Vagina (tissue), 2 donors: ENCODE data around the gene SIK3. TPM values are rescaled to one million over a fixed set of nuclear protein-coding genes. Genes with fewer than 3 reads are reported as not detected.

Experiments used
- DNase-seq, 2 donors: peaks; one replicate each; pipeline ENCODE4 v3.0.0-alpha.2; 2017; ENCODE audit errors: extremely low spot score in 2 of 2
- H3K27ac ChIP-seq: fragments of 200-600 bp; sonication (generic); one replicate; pipeline ENCODE4 v1.5.1; 2019
- H3K27me3 ChIP-seq: fragments of 200-600 bp; sonication (generic); one replicate; pipeline ENCODE4 v1.5.1; 2019
- H3K36me3 ChIP-seq, 2 donors: fragments of 200-600 bp; sonication (generic); one replicate each; pipeline ENCODE4 v1.5.1; 2017 to 2019
- H3K4me1 ChIP-seq: fragments of 200-600 bp; sonication (generic); one replicate; pipeline ENCODE4 v1.5.1; 2019
- H3K4me3 ChIP-seq, 2 donors: fragments of 200-600 bp; sonication (generic); 1 replicate in 1 of 2; 2 replicates in 1 of 2; pipeline ENCODE4 v1.5.1; 2016 to 2019
- H3K9me3 ChIP-seq: fragments of 200-600 bp; sonication (generic); one replicate; pipeline ENCODE4 v1.5.1; 2019
- POLR2A ChIP-seq, 2 donors: fragments of 450-650 bp; IDR thresholded peaks; one replicate each; pipeline ENCODE4 v1.6.1; 2017; ENCODE audit warnings: antibody characterized with exemption in 2 of 2, mild to moderate bottlenecking in 2 of 2, moderate library complexity in 2 of 2
- POLR2AphosphoS5 ChIP-seq, 2 donors: sonication (generic); formaldehyde crosslinking; IDR thresholded peaks; one replicate each; pipeline ENCODE4 v1.9.0; 2017; ENCODE audit warnings: antibody characterized with exemption in 2 of 2, mild to moderate bottlenecking in 2 of 2, low read depth in 1 of 2; ENCODE audit not compliant: insufficient read depth in 1 of 2
- intact Hi-C: fragments of 100-400 bp; cut with DNase I; formaldehyde crosslinking; loops from one replicate; pipeline ENCODE4 v1.15.1; 2023
- total RNA-seq: library from RNA; depleted of rRNA; stranded (reverse); fragments of >200 nt; gene quantifications from one replicate; pipeline ENCODE4 v1.2.3, GENCODE V29; 2016
- TF ChIP-seq, protein P1 (sequence below), 3 experiments: fragments of 450-650 bp in 2 of 3; fragments of 200-600 bp in 1 of 3; sonication (generic) in 1 of 3; IDR thresholded peaks; one replicate each; pipeline ENCODE4 v1.5.1; 2017 to 2019; ENCODE audit warnings: antibody characterized with exemption in 3 of 3, mild to moderate bottlenecking in 2 of 3, moderate library complexity in 2 of 3

The SIK3 gene
- total RNA-seq, 1 donor from 2014 or later, result 39.0 TPM

DNA sequence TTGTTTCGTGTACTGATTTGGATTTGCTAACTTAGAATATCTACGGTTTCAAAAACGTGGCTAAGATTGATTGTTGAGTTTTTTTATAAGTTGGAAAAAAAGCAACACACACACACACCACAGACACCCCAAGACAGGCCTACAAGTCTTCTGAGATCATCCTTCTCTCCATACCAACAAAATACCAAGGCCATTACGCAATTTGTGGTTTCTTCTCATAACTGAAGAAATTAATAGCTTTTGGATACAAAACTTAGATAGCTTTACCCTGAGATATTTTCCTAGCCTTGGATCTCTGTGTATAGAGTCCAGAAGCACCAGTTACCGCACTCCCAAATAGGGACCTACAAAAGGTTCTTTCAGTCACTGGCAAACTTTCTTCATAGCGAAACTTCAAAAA is 113.6 kb downstream of the SIK3 start:
- intact Hi-C loops, result no loop called here
- Histone ChIP-seq H3K27ac (peak overlapping the region; percentile 40), H3K27me3 (no peaks in the 10 kb centered on the region), H3K9me3 (no peaks in the 10 kb centered on the region), H3K36me3 (no peaks in the 10 kb centered on the region), H3K4me3 (no peak overlapping the region), H3K4me1 (peaks cover 67% of the 10 kb centered on the region)
- DNase-seq, result no peak
- no peak for TF ChIP-seq POLR2AphosphoS5 (IDR thresholded peaks at IDR 0.05; ENCODE audit: insufficient read depth in 1 of 2, low read depth in 1 of 2)
- TF ChIP-seq POLR2A (IDR thresholded peaks at IDR 0.05), result no peak
- TF ChIP-seq, protein P1, sequence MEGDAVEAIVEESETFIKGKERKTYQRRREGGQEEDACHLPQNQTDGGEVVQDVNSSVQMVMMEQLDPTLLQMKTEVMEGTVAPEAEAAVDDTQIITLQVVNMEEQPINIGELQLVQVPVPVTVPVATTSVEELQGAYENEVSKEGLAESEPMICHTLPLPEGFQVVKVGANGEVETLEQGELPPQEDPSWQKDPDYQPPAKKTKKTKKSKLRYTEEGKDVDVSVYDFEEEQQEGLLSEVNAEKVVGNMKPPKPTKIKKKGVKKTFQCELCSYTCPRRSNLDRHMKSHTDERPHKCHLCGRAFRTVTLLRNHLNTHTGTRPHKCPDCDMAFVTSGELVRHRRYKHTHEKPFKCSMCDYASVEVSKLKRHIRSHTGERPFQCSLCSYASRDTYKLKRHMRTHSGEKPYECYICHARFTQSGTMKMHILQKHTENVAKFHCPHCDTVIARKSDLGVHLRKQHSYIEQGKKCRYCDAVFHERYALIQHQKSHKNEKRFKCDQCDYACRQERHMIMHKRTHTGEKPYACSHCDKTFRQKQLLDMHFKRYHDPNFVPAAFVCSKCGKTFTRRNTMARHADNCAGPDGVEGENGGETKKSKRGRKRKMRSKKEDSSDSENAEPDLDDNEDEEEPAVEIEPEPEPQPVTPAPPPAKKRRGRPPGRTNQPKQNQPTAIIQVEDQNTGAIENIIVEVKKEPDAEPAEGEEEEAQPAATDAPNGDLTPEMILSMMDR (IDR thresholded peaks at IDR 0.05), result no peak

DNA sequence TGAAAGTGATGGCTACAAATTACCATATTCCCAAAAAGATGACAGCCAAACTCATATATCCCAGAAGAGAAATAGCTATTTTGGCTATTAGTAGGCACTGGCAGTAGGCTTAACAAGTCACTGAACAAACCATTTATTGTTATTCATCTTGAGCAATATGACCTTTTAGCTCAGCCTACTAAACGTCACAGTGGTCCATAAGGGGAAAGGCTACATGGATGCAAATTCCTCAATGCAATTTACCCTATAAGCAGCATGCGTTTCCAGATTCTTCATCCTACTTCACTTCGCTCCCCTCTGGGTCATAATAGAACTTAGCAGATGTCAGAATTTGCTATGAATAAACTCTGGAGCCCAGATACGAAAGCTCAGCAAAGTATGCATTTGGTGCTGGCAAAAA is 114.0 kb downstream of the SIK3 start:
- intact Hi-C loops, result no loop called here
- Histone ChIP-seq H3K27me3 (no peaks in the 10 kb centered on the region), H3K4me3 (peak overlapping the region in 1 of 2 donors; percentile 7), H3K4me1 (peaks cover 64% of the 10 kb centered on the region), H3K9me3 (no peaks in the 10 kb centered on the region), H3K36me3 (no peaks in the 10 kb centered on the region), H3K27ac (peak overlapping the region; percentile 40)
- DNase-seq, result no peak
- TF ChIP-seq POLR2A (IDR thresholded peaks at IDR 0.05), result no peak

DNA sequence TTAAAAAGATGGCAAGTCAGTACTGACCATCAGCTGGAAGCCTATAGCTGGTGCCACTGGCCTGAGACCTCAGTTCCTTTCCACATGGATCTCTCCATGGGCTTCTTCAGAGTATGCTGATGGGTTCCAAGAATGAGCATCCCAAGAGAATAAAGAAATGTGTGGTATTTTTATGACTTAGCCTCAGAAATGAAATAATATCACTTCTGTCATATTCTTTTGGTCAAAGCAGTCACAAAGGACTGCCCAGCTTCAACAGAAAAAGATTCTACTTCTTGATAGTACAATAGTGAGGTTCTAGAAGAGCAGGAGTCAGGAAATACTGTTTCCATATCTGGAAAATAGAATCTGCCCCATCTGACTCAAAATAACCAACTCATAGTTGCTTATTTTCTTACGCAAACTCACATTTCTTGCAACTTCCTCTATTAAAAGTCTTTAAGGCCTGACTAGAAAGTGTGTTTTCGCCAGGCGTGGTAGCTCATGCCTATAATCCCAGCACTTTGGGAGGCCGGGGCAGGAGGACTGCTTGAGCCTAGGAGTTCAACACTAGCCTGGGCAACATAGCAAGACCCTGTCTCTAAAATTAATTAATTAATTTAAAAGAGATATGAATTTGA is 116.9 kb downstream of the SIK3 start:
- DNase-seq, result no peak
- H3K4me1 ChIP-seq, result peaks cover 44% of the 10 kb centered on the region
- no peak overlapping the region for H3K27ac ChIP-seq
- intact Hi-C loops, result no loop called here
- H3K4me3 ChIP-seq, result no peak overlapping the region
- no peaks in the 10 kb centered on the region for H3K36me3 ChIP-seq
- H3K9me3 ChIP-seq, result no peaks in the 10 kb centered on the region
- no peak for TF ChIP-seq POLR2AphosphoS5 (IDR thresholded peaks at IDR 0.05; ENCODE audit: insufficient read depth in 1 of 2, low read depth in 1 of 2)
- no peak for TF ChIP-seq POLR2A (IDR thresholded peaks at IDR 0.05)
- TF ChIP-seq, protein P1 (IDR thresholded peaks at IDR 0.05), result no peak
- no peaks in the 10 kb centered on the region for H3K27me3 ChIP-seq

DNA sequence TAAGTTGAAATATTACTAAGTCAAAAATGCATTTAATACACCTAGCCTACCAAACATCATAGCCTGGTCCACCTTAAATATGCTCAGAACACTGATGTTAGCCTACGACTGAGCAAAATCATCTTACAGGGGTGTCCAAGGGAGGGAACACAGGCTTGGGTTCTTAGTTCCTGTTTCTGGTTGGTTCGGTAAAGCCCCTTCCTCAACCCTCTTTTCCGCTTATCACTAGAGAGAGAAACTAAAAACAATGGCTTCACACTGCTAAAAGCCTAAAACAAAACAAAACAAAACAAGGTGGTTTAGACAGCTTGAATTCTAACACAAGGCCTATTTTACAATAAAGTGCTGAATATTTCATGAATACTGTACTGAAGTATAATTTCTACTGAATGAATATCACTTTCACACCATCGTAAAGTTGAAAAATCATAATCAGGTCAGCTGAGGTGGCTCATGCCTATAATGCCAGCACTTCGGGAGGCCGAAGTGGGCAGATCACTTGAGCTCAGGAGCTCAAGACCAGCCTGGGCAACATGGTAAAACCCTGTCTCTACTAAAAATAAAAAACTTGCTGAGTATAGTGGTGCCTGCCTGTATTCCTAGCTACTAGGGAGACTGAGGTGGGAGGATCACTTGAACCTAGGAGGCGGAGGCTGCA is 118.0 kb downstream of the SIK3 start:
- intact Hi-C loops, result no loop called here
- H3K36me3 ChIP-seq, result no peaks in the 10 kb centered on the region
- DNase-seq, result no peak
- no peaks in the 10 kb centered on the region for H3K27me3 ChIP-seq
- H3K9me3 ChIP-seq, result no peaks in the 10 kb centered on the region
- no peak overlapping the region for H3K27ac ChIP-seq
- H3K4me1 ChIP-seq, result peaks cover 32% of the 10 kb centered on the region
- no peak overlapping the region for H3K4me3 ChIP-seq
- TF ChIP-seq, protein P1 (IDR thresholded peaks at IDR 0.05), result no peak
- no peak for TF ChIP-seq POLR2A (IDR thresholded peaks at IDR 0.05)

DNA sequence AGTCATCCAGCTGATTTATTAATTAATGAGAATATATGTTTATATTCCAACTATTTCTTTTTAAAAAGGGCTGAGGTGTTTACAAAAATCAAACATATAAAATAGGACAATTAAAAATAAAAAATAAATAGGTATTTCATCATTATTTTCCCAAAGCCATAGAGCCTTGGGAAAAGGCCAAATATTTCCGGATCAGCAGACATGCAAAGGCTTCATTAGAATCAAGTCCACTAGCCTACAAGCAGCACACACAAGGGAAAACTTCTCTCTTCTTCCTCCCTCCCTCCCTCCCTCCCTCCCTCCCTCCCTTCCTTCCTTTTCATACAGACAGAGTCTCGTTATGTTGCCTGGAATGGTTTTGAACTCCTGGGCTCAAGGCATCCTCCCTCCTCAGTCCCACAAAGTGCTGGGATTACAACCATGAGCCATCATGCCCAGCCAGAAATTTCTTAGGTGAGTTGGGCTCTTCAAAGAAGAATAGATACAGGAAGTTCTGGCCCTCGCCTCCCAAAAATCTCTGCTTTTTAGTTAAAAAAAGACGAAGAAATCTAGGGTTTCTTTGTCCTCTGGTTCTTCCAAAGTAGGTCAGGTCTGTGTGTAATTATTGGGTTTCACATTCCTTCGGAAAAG is 121.2 kb downstream of the SIK3 start:
- Histone ChIP-seq H3K9me3 (no peaks in the 10 kb centered on the region), H3K4me1 (peaks cover 9% of the 10 kb centered on the region), H3K27me3 (no peaks in the 10 kb centered on the region), H3K27ac (no peak overlapping the region), H3K36me3 (no peaks in the 10 kb centered on the region), H3K4me3 (no peak overlapping the region)
- no peak for DNase-seq
- no peak for TF ChIP-seq POLR2AphosphoS5 (IDR thresholded peaks at IDR 0.05; ENCODE audit: insufficient read depth in 1 of 2, low read depth in 1 of 2)
- TF ChIP-seq, protein P1 (IDR thresholded peaks at IDR 0.05), result no peak
- intact Hi-C loops, result no loop called here
